Peyer's patch (tissue), 4 donors: ENCODE measurements around the gene TMEM202. TPM values are rescaled to one million over a fixed set of nuclear protein-coding genes. Genes with fewer than 3 reads are reported as not detected.
"Not testable (repeated sequence)": the region's sequence is repeated elsewhere in the genome, so short reads cannot be mapped to it uniquely, and the experiment has no call there.

ENCODE experiments used
- DNase-seq, 3 donors: peaks; one replicate each; pipeline ENCODE4 v3.0.0-alpha.2; 2017 to 2019
- H3K27ac ChIP-seq, 4 donors: fragments of 200-600 bp; sonication (generic); one replicate each; pipeline ENCODE4 v1.5.1; 2016 to 2019
- H3K27me3 ChIP-seq, 2 donors: fragments of 200-600 bp; sonication (generic); one replicate each; pipeline ENCODE4 v1.5.1; 2019
- H3K36me3 ChIP-seq, 3 donors: fragments of 200-600 bp; sonication (generic); one replicate each; pipeline ENCODE4 v1.5.1; 2016 to 2019
- H3K4me1 ChIP-seq, 4 donors: fragments of 200-600 bp; sonication (generic); one replicate each; pipeline ENCODE4 v1.5.1; 2016 to 2019
- H3K4me3 ChIP-seq, 4 donors: fragments of 200-600 bp; sonication (generic); 1 replicate in 3 of 4; 2 replicates in 1 of 4; pipeline ENCODE4 v1.5.1; 2016 to 2019; ENCODE audit warnings: mild to moderate bottlenecking in 1 of 4
- H3K9me3 ChIP-seq, 4 donors: fragments of 200-600 bp; sonication (generic); one replicate each; pipeline ENCODE4 v1.5.1; 2016 to 2019; ENCODE audit warnings: mild to moderate bottlenecking in 1 of 4
- CTCF ChIP-seq, 6 experiments: fragments of 450-650 bp in 4 of 6; fragments of 200-600 bp in 2 of 6; sonication (generic) in 1 of 6; IDR thresholded peaks; one replicate each; pipeline ENCODE4 v1.5.1; 2017 to 2019; ENCODE audit warnings: antibody characterized with exemption in 6 of 6, mild to moderate bottlenecking in 3 of 6, moderate library complexity in 1 of 6
- POLR2A ChIP-seq, 2 donors: fragments of 450-650 bp; IDR thresholded peaks; one replicate each; pipeline ENCODE4 v1.5.1; 2017; ENCODE audit warnings: antibody characterized with exemption in 2 of 2, mild to moderate bottlenecking in 2 of 2, moderate library complexity in 2 of 2
- total RNA-seq, 4 donors: library from RNA; depleted of rRNA; stranded (reverse); fragments of >200 nt; gene quantifications; one replicate each; pipeline ENCODE4 v1.1.0, GENCODE V29; 2016

Gene TMEM202
- total RNA-seq, 4 donors from 2014 or later = not detected

GRCh38 chr15:72402726-72403125, 4.6 kb downstream of the TMEM202 start:
- Histone ChIP-seq H3K36me3 (no peaks in the 10 kb centered on the region), H3K27me3 (no peaks in the 10 kb centered on the region), H3K4me3 (no peak overlapping the region), H3K27ac (no peak overlapping the region), H3K4me1 (no peaks in the 10 kb centered on the region), H3K9me3 (no peaks in the 10 kb centered on the region)
- no peak for DNase-seq
- TF ChIP-seq POLR2A (IDR thresholded peaks at IDR 0.05) = no peak

GRCh38 chr15:72404356-72404755, 6.3 kb downstream of the TMEM202 start:
- DNase-seq = no peak
- Histone ChIP-seq H3K36me3 (no peaks in the 10 kb centered on the region), H3K27ac (no peak overlapping the region), H3K27me3 (no peaks in the 10 kb centered on the region), H3K4me3 (no peak overlapping the region), H3K4me1 (no peaks in the 10 kb centered on the region), H3K9me3 (no peaks in the 10 kb centered on the region)
- TF ChIP-seq CTCF (IDR thresholded peaks at IDR 0.05) (no peak), POLR2A (IDR thresholded peaks at IDR 0.05) (no peak)

GRCh38 chr15:72404841-72405240, 6.7 kb downstream of the TMEM202 start:
- Histone ChIP-seq H3K4me3 (no peak overlapping the region), H3K27ac (no peak overlapping the region), H3K9me3 (no peaks in the 10 kb centered on the region), H3K27me3 (no peaks in the 10 kb centered on the region), H3K4me1 (no peaks in the 10 kb centered on the region), H3K36me3 (no peaks in the 10 kb centered on the region)
- DNase-seq = no peak
- TF ChIP-seq POLR2A (IDR thresholded peaks at IDR 0.05) = no peak
- no peak for TF ChIP-seq CTCF (IDR thresholded peaks at IDR 0.05)

- no peaks in the 10 kb centered on the region for H3K4me1 ChIP-seq
- no peak overlapping the region for H3K4me3 ChIP-seq
- H3K27ac ChIP-seq = no peak overlapping the region
- no peaks in the 10 kb centered on the region for H3K27me3 ChIP-seq
- TF ChIP-seq CTCF (IDR thresholded peaks at IDR 0.05) (no peak), POLR2A (IDR thresholded peaks at IDR 0.05) (no peak)
- no peak for DNase-seq
- H3K36me3 ChIP-seq = no peaks in the 10 kb centered on the region
- no peaks in the 10 kb centered on the region for H3K9me3 ChIP-seq
Observed at GRCh38 chr15:72406936-72407335, 8.8 kb downstream of the TMEM202 start.

GRCh38 chr15:72411111-72411510, 13.0 kb downstream of the TMEM202 start:
- no peaks in the 10 kb centered on the region for H3K36me3 ChIP-seq
- DNase-seq = no peak
- no peak overlapping the region for H3K4me3 ChIP-seq
- no peaks in the 10 kb centered on the region for H3K27me3 ChIP-seq
- no peaks in the 10 kb centered on the region for H3K9me3 ChIP-seq
- TF ChIP-seq CTCF (IDR thresholded peaks at IDR 0.05) = no peak
- no peak for TF ChIP-seq POLR2A (IDR thresholded peaks at IDR 0.05)
- H3K4me1 ChIP-seq = no peaks in the 10 kb centered on the region
- H3K27ac ChIP-seq = no peak overlapping the region

GRCh38 chr15:72411544-72411943, 13.4 kb downstream of the TMEM202 start:
- no peaks in the 10 kb centered on the region for H3K9me3 ChIP-seq
- TF ChIP-seq CTCF (IDR thresholded peaks at IDR 0.05) (no peak), POLR2A (IDR thresholded peaks at IDR 0.05) (no peak)
- H3K4me1 ChIP-seq = no peaks in the 10 kb centered on the region
- no peaks in the 10 kb centered on the region for H3K36me3 ChIP-seq
- H3K4me3 ChIP-seq = no peak overlapping the region
- DNase-seq = no peak
- H3K27ac ChIP-seq = no peak overlapping the region
- H3K27me3 ChIP-seq = no peaks in the 10 kb centered on the region

GRCh38 chr15:72413337-72413736, 15.2 kb downstream of the TMEM202 start:
- H3K9me3 ChIP-seq, H3K4me3 ChIP-seq, H3K36me3 ChIP-seq, H3K27ac ChIP-seq, H3K4me1 ChIP-seq, H3K27me3 ChIP-seq, DNase-seq: not testable (repeated sequence)
